Spleen (tissue), 7 donors: ENCODE measurements around the gene CNN2.

ENCODE experiments used
- CTCF ChIP-seq, 11 experiments: fragments of 200-600 bp in 7 of 11; fragments of 450-650 bp in 4 of 11; sonication (generic) in 4 of 11; IDR thresholded peaks in 8 of 11; conservative IDR thresholded peaks in 3 of 11; 1 replicate in 7 of 11; 2 replicates in 4 of 11; pipeline versions ENCODE4 v1.4.0 to v1.8.0; 2016 to 2021; ENCODE audit warnings: antibody characterized with exemption in 11 of 11, inconsistent platforms in 4 of 11, mild to moderate bottlenecking in 1 of 11
- POLR2A ChIP-seq, 3 donors: fragments of 450-650 bp; IDR thresholded peaks; one replicate each; pipeline ENCODE4 v1.5.1; 2017; ENCODE audit warnings: antibody characterized with exemption in 3 of 3, mild to moderate bottlenecking in 1 of 3
- donor health status: DM: no; HTN: no; CAD: no; lungs with moderate emphysema.
- donor health status: DM: no; HTN: no; CAD: no.
- donor health status: DM: no; HTN: no; CAD: no.

DNA sequence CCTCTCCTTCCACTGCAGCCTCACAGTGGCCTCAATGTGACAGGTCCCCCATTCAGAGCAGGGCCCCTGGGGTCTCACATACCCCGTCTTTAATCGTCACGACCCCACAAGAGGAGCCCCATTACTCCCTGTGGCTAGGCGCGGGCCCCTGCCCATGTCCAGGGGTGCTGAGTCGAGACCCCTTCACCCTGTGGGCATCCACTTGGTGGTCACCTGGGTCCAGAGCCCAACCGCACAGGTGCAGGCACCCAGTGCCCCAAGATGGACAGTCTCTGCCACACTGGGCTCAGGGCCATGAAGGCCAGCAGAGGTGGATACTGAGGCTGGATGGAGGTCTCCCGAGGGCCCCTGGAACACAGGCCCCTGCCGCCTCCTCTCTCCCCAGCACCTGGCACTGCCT is 8.5 kb upstream of the CNN2 start:
- TF ChIP-seq POLR2A (IDR thresholded peaks at IDR 0.05) (no peak), CTCF (IDR thresholded peaks at IDR 0.05 in 8 of 11, conservative IDR thresholded peaks at IDR 0.05 in 3 of 11) (no peak)
